DMS153 (cell line): ENCODE results near the gene CHDH.

Experiments used
- DNase-seq: peaks from one replicate; lab custom pipeline; 2025; lab: John Stamatoyannopoulos, UW

Gene CHDH

GRCh38 chr3:53846134-53846850, at the start of gene CHDH, which contains the start of gene IL17RB:
Gene CHDH, minus strand, starts transcription at chr3:53846419. Its CDS starts 22,411 bp downstream, at chr3:53824008.
Gene IL17RB, plus strand, starts transcription at chr3:53846568. Its CDS starts 21 bp downstream, at chr3:53846589.
- no peak for DNase-seq

- no peak for DNase-seq
Measured at GRCh38 chr3:53892286-53892637, 46.0 kb upstream of the CHDH start.

- peak; percentile 91 for DNase-seq
Measured at GRCh38 chr3:53891497-53892285, 45.5 kb upstream of the CHDH start, which contains the start of gene SELENOK. Gene SELENOK, minus strand, starts transcription at chr3:53891859.

- DNase-seq = no peak
Measured at GRCh38 chr3:53890726-53891475, 44.7 kb upstream of the CHDH start.

GRCh38 chr3:53888232-53888631, 42.0 kb upstream of the CHDH start:
- no peak for DNase-seq

GRCh38 chr3:53887446-53887845, 41.2 kb upstream of the CHDH start:
- no peak for DNase-seq

GRCh38 chr3:53885239-53885638, 39.0 kb upstream of the CHDH start:
- DNase-seq = no peak

- no peak for DNase-seq
Measured at GRCh38 chr3:53884623-53885022, 38.4 kb upstream of the CHDH start.

- no peak for DNase-seq
Measured at GRCh38 chr3:53883008-53883407, 36.8 kb upstream of the CHDH start.

- peak; percentile 8 for DNase-seq
Measured at GRCh38 chr3:53881691-53882593, 35.7 kb upstream of the CHDH start, which contains the start of gene ACTR8. Gene ACTR8, minus strand, starts transcription at chr3:53882152. Its CDS starts 51 bp downstream, at chr3:53882101.

- no peak for DNase-seq
Measured at GRCh38 chr3:53880396-53881345, 34.5 kb upstream of the CHDH start.

GRCh38 chr3:53865732-53866499, 19.7 kb upstream of the CHDH start:
- no peak for DNase-seq

GRCh38 chr3:53863145-53863544, 16.9 kb upstream of the CHDH start:
- DNase-seq = no peak

GRCh38 chr3:53862241-53862640, 16.0 kb upstream of the CHDH start:
- DNase-seq = no peak

GRCh38 chr3:53860196-53860595, 14.0 kb upstream of the CHDH start:
- DNase-seq = no peak

- DNase-seq = no peak
Measured at GRCh38 chr3:53859178-53859577, 13.0 kb upstream of the CHDH start.

GRCh38 chr3:53858096-53858741, 12.0 kb upstream of the CHDH start:
- DNase-seq = no peak

- no peak for DNase-seq
Measured at GRCh38 chr3:53856964-53857363, 10.7 kb upstream of the CHDH start.

- DNase-seq = no peak
Measured at GRCh38 chr3:53850895-53851294, 4.7 kb upstream of the CHDH start.
